Liver (tissue), 3 donors: Measurements from ENCODE around the gene DCAF12L2.

Experiments
- CTCF ChIP-seq: fragments of 150-350 bp; IDR thresholded peaks from 2 replicates; pipeline ENCODE4 v1.5.1; 2017; ENCODE audit warnings: improper control_type of control experiment, low read depth, low read length; ENCODE audit not compliant: missing input control
- MAX ChIP-seq: IDR thresholded peaks from 2 replicates; pipeline ENCODE4 v1.6.1; 2016; ENCODE audit warnings: antibody characterized with exemption
- RAD21 ChIP-seq, 2 donors: IDR thresholded peaks; 2 replicates each; pipeline ENCODE4 v1.6.1; 2016; ENCODE audit warnings: antibody characterized with exemption in 2 of 2, mild to moderate bottlenecking in 2 of 2
- REST ChIP-seq: IDR thresholded peaks from 2 replicates; pipeline ENCODE4 v1.6.1; 2016; ENCODE audit warnings: antibody characterized with exemption, mild to moderate bottlenecking
- TAF1 ChIP-seq: conservative IDR thresholded peaks from 2 replicates; pipeline ENCODE4 v1.6.1; 2016; ENCODE audit warnings: antibody characterized with exemption, mild to moderate bottlenecking
- TF ChIP-seq, protein P1 (sequence below): IDR thresholded peaks from 2 replicates; pipeline ENCODE4 v1.6.1; 2016; ENCODE audit warnings: antibody characterized with exemption
- donor health status: healthy.
- donor health status: healthy.

GRCh38 chrX:126141014-126141413 lies 25.1 kb downstream of the DCAF12L2 start:
- TF ChIP-seq CTCF (no peak), MAX (no peak), RAD21 (IDR thresholded peaks at IDR 0.05) (no peak), REST (no peak), TAF1 (no peak)
- TF ChIP-seq, protein P1, sequence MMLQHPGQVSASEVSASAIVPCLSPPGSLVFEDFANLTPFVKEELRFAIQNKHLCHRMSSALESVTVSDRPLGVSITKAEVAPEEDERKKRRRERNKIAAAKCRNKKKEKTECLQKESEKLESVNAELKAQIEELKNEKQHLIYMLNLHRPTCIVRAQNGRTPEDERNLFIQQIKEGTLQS, result no peak
